GM19438 (cell line): ENCODE measurements around the gene GLS2.
"Not testable (repeated sequence)": the region's sequence is repeated elsewhere in the genome, so short reads cannot be mapped to it uniquely, and the experiment has no call there.

Experiments used
- ATAC-seq: cut with Tn5 transposase; IDR thresholded peaks from one replicate; pipeline ENCODE4 v1.9.1; 2021; ENCODE audit warnings: low read depth; ENCODE audit not compliant: unreplicated experiment

The GLS2 gene

GRCh38 chr12:56488041-56488955 is at the start of gene GLS2:
TSS of gene GLS2 (minus strand) at chr12:56488161. CDS start at chr12:56488118, 43 bp downstream.
- peak; percentile 77 for ATAC-seq

DNA sequence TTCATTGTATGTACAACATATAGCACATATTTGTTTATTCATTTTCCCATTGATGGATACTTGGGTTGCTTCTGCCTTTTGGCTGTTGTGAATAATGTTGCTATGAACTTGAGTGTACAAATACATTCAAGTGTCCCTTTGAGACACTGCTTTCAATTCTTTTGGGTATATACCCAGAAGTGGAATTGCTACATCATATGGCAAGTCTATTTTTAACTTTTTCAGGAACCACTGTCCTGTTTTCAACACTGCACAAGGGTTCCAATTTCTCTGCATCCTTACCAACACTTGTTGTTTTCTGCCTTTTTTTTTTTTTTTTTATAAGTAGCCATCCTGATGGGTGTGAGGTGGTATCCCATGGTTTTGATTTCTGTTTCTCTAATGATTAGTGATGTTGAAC is 49.6 kb upstream of the GLS2 start:
- no peak for ATAC-seq

DNA sequence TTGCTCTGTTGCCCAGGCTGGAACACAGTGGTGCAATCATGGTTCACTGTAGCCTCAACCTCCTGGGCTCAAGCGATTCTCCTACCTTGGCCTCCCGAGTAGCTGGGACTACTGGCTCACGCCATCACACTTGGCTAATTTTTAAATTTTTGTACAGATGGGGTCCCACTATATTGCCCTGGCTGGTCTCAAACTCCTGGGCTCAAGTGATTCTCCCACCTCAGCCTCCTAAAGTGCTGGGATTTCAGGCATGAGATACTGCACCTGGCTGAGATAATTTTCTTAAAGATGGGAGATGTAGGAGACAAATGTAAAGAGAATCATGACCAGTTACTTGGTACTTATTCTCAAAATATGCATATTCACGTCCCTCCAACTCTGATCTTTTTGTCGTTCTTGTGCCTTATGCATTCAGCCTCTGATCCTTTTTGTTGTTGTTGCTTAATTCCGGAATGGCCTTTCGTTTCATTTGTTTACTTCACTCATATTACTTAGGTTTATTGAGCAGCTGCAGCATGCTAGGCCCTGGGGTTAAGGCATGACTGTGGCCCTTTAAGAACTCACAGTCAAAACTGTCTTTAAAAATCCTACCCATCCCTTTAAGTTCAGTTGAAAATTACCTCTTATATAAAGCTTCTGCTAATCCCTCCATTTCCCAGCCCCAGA is 42.6 kb upstream of the GLS2 start:
- ATAC-seq, result no peak

GRCh38 chr12:56529656-56530055 is 41.7 kb upstream of the GLS2 start:
- no peak for ATAC-seq

GRCh38 chr12:56528846-56529245 is 40.9 kb upstream of the GLS2 start:
- ATAC-seq, result no peak

DNA sequence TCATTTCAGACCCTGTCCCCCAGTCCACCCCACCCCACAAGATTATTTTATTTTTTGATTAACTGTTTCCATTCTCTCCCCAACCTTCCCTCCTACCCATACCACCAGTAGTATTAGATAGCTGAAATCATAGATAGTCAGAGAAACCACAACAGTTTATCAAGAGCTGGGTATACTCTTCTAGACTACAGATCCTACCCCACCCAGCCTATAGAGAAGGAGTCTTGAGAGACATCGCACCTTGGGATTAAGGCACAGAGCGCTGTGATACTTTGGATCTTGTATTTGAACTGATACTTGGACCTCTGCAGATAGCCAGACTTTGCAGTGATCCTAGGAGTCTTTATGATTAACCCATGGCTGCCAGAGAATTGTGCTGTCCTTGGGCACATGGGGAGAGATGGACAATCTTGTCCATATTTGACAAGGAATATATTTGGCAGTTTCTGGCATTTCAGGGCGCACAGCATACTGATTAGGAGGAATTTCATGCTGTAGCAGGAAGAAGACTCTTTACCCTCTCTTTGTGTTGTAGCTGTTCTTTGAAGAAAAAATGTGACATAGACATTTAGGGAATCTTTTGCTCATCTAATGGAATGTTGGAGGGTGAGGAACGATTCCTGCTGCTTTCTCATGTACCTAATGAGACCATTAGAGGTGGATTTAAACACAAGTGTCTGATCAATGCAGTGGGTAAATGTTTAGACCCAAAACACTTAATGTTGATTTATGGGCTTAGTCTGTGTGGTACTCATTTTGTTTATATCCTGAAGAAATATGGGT is 34.6 kb upstream of the GLS2 start:
- ATAC-seq, result no peak

DNA sequence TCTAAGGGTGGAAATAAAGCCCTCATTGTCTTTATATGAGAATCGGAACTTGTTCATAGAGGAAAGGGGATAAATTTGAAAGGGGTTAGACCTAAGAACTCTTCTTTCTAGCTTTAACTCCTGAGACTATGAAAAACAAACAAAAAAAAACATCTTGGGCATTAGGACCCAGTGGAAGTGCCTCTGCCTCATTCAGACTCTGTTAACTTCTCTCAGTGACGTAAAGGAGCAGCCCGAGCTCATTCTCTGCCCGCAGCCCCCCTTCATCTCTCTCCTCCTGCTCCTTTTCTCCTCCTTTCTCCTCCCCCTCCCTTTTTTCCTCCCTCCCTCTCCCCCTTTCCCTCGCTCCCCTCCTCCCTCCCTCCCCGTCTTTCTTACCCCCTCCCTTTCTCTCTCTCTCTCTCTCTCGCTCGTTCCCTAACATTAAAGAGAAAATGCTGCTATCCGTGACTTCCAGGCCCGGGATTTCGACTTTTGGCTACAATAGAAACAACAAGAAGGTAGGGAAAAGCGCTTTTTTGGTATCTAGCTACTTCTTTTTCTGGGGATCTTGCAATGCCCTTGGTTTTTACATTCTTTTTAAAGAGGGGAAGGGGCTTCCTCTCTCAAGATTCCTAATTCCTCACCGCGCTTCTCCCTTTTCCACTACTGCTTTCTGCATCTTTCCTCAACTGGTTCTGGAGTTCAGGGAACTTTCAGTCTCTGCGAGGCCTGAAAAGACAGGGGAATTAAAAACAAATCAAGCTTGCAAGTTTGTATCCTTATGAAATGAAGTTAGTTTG is 33.8 kb upstream of the GLS2 start, which contains the start of gene RBMS2:
Gene RBMS2, plus strand, starts transcription at position 231 of the 782 bp plus-strand sequence. Its CDS starts 204 bp downstream, at position 435.
- ATAC-seq, result no peak

DNA sequence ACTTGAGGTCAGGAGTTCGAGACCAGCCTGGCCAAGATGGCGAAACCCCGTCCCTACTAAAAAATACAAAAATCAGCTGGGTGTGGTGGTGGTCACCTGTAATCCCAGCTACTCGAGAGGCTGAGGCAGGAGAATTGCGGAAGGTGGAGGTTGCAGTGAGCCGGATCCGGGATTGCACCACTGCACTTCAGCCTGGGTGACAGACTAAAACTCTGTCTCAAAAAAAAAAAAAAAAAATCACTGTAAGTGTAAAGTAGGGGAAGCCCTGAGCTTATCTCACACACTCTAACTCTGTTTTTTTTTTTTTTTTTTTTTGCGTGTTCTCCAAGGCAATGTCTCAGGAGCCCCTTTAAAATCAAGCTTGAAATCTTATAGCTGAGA is 33.2 kb upstream of the GLS2 start:
- ATAC-seq, result no peak

DNA sequence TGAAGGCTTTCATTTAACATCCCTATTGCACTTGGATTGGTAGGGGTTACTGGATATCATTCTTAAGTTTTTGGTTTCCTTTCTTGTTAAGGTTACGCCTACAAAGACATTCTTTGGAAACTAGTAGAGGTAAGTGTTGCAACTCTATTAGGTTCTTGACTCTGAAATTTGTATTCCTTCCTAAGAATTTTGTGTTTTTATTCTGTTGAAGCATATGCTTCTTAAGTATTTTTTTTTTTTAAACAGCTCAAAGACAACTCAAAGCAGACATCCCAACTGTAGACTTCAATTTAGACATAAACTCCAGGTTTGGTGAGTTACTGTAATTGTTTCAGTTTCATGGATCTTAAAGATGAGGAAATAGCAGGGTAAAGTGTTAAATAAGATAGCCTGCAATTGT is 32.5 kb upstream of the GLS2 start:
- no peak for ATAC-seq

DNA sequence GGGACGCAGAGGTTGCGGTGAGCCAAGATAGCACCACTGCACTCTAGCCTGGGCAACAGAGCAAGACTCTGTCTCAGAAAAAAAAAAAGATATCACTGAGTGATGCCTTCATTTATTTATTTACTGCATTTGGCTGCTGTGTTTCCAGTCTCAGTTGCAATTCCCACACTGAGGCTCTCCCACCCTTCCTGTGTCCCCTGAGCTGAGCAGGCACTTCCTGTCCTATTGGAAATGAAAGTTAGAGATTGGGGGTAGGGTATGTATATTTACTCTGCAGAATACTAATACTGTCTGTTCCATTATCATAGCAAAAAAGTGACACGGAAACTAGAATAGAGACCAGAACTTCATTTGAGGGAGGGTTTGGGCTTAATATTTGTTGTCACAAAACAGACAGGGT is 32.1 kb upstream of the GLS2 start:
- ATAC-seq, result no peak

GRCh38 chr12:56518570-56518969 is 30.6 kb upstream of the GLS2 start:
- no peak for ATAC-seq

- no peak for ATAC-seq
These were observed 29.9 kb upstream of the GLS2 start for GRCh38 chr12:56517854-56518253.

GRCh38 chr12:56514014-56514318 is 26.0 kb upstream of the GLS2 start:
- not testable (repeated sequence) for ATAC-seq

DNA sequence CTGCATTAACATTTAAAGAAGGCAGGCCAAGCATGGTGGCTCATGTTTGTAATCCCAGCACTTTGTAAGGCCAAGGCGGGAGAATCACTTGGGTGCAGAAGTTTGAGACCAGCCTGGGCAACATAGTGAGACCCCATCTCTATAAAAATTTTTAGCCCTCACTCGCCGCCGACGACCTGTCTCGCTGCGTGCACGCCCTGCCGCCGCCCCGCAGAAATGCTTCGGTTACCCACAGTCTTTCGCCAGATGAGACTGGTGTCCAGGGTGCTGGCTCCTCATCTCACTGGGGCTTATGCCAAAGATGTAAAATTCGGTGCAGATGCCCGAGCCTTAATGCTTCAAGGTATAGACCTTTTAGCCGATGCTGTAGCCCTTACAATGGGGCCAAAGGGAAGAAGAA is 22.8 kb upstream of the GLS2 start:
- ATAC-seq, result no peak

DNA sequence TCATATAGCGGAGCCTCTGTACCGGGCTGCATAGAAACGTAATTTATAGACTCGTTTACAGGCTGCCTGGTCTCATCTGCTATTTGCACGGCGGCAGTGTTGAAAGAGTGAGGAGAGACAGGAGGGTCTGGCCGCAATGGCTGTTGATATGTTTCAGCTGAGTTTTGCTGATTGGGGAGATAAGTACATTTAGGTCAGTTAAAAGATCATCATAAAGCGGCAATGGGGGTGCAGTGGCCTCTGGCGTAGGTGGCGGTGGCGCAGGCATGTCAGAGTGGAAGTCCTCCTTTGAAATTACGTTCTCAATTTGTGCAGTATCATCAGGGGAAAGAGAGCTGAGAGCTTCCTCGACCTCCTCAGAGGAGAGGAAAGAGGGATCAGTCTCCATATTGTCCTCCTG is 11.9 kb upstream of the GLS2 start:
- ATAC-seq, result not testable (repeated sequence)

DNA sequence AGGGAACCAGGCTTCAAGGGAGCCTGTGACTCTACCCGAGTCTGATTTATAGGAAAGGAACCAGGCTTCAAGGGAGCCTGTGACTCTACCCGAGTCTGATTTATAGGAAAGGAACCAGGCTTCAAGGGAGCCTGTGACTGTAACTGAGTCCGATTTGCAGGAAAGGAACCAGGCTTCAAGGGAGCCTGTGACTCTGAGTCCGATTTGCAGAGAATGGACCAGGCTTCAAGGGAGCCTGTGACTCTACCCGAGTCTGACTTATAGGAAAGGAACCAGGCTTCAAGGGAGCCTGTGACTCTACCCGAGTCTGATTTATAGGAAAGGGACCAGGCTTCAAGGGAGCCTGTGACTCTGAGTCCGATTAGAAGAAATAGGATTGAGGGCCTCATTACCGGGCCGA is 11.5 kb upstream of the GLS2 start:
- ATAC-seq, result not testable (repeated sequence)

DNA sequence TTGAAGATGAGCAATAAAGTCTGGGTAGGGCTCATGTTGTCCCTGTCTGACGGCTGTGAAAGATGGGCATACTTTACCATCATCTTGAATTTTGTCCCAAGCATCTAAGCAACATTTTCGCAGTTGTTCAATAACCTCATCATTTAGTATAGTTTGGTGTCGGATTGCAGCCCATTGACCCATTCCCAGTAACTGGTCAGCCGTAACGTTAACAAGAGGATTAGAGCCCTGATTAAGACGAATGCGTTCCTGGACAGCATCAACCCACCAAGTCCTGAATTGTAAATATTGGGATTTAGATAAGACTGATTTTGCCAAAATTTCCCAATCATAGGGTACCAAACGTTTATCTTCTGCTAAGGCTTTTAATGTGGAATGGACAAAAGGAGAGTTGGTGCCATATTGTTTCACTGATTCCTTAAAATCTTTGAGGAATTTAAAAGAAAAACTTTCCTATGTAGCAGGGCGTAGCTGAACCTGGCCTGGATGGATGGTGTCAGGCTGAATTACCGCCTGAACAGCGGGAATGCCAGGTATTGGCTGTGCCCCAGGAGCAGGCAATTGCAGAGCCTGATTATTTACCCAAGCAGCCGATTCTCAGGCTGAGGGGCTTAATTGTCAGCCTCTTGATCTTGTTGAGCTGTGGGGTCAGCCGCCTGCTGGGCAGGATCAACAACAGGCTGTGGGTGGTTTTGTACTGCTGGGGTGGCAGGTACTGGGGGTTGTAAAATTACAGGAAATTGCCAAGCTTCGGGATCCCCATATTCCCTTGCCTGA is 10.4 kb upstream of the GLS2 start:
- not testable (repeated sequence) for ATAC-seq

GRCh38 chr12:56496704-56497103 is 8.7 kb upstream of the GLS2 start:
- ATAC-seq, result not testable (repeated sequence)

- ATAC-seq, result not testable (repeated sequence)
These were observed 6.5 kb upstream of the GLS2 start for GRCh38 chr12:56494481-56494880.

DNA sequence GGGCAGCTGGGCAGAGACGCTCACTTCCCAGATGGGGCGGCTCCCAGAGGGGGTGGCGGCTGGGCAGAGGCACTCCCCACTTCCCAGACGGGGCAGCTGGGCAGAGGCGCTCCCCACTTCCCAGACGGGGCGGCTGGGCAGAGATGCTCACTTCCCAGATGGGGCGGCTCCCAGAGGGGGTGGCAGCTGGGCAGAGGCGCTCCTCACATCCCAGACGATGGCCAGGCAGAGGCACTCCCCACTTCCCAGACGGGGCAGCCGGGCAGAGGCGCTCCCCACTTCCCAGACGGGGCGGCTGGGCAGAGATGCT is 6.1 kb upstream of the GLS2 start:
- not testable (repeated sequence) for ATAC-seq
